ENCODE measurements around the gene PDZRN3.

PDZRN3 gene

GRCh38 chr3:73409138-73409763, 215.5 kb downstream of the PDZRN3 start:
- no peak for DNase-seq

GRCh38 chr3:73408634-73409033, 216.1 kb downstream of the PDZRN3 start:
- DNase-seq = no peak

DNA sequence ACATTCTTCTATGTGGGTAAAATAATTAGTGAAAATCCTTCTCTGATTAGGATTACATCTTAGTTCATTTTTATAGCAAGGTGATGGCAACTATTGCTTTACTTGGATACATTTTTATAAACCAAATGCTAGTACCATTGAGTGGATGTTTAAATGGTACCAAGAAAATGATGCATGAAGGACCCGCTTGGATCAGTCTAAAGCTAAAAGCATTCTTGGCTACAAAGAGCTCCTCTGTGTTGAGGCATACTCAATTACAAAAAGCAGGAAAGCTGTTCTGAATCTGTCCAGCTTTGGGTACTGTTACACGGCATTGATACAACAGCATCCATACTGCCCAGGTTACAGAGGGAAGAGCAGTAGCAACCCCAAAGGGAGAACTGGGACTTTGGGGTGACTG, 217.2 kb downstream of the PDZRN3 start:
- no peak for DNase-seq

GRCh38 chr3:73405853-73406252, 218.9 kb downstream of the PDZRN3 start:
- no peak for DNase-seq

GRCh38 chr3:73405000-73405399, 219.7 kb downstream of the PDZRN3 start:
- no peak for DNase-seq

- no peak for DNase-seq
Observed at GRCh38 chr3:73404435-73404834, 220.3 kb downstream of the PDZRN3 start.

DNA sequence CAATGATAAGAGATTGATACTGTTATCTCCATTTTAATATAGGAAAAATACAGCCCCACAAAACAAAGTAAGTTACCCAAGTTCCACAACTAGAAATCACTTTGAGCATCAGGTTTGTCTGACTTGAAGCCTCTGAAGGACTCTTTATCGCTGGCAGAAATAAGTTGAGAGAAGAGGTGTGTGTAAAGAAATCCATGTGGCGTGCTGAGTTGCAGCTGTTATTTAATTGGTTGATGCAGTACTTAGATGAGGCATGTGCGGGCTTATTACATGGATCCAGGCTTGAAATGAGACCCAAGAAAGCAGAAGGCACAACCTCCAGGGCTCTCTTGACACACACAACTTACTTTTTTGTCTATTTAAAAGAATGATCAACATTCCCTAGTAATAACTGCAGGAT, 221.3 kb downstream of the PDZRN3 start:
- no peak for DNase-seq

DNA sequence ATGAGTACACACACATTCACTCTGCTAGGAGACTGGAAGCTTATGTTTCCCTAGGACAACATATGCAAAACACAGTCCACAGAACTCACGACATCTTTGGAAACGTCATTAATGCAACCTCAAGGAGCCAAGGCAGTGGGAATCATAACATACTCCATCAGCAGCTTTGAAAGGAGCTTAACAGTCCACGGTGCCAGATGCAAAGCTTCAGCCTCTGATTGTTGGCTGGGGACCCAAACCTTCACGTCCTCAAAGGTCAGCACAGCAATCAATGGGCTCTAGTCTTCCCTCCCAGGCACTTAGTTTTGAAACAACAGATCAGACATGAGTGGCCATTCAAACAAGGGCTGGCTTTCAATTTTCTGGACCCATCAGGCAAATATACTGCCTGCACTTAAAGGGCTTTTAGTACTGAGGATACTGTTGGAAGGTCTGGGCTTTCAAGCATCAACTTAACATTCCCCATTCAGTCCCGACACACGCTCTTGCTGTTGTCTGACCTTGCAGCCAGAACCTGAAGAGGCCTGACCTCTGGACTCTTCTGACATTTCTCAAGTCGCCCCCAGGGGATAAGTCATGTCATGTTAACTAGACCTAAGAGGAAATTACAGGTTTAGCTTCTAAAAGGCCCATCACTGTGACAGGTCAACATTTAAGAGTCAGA, 223.0 kb downstream of the PDZRN3 start:
- DNase-seq = no peak

- DNase-seq = no peak
Observed at GRCh38 chr3:73401059-73401458, 223.7 kb downstream of the PDZRN3 start.

GRCh38 chr3:73399666-73400253, 225.0 kb downstream of the PDZRN3 start:
- no peak for DNase-seq

GRCh38 chr3:73399106-73399505, 225.6 kb downstream of the PDZRN3 start:
- no peak for DNase-seq

- no peak for DNase-seq
Observed at GRCh38 chr3:73398084-73398483, 226.7 kb downstream of the PDZRN3 start.

DNA sequence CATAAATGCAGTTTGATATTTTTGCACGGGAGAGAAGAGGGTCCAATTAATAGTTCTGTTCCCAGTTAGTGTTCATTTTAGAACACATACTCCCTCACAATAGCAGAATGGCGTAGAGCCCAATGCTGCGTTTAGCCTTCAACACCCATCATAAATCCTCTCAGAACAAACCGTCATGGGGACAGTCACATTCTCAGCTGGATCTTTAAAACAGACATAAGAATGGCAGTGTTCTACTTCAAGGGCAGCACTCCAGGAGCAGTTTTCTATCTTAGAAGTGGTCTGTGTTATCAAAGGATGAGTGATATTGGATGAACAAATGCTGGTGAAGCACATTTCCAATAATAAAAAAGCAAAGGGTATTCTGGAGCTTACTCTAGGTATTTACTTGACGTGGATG, 230.5 kb downstream of the PDZRN3 start:
- no peak for DNase-seq

DNA sequence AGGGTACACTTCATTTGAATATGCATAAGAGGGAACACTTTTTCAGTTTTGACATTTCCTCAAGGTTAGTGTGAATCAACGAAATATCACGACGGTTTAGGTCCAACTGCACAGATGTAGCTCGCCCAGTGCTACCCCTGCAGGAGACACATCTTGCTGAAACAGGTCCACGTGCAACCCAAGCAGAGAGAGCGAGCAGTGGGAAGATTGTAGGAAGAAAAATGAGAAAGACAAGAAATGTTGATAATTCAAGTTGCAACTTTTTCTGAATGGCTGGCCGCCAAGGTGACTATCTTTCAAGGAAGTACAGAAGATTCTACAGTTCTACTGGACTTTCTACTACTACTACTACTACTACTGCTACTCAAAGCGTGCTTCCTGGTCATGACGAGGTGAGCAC, 231.7 kb downstream of the PDZRN3 start:
- no peak for DNase-seq

DNA sequence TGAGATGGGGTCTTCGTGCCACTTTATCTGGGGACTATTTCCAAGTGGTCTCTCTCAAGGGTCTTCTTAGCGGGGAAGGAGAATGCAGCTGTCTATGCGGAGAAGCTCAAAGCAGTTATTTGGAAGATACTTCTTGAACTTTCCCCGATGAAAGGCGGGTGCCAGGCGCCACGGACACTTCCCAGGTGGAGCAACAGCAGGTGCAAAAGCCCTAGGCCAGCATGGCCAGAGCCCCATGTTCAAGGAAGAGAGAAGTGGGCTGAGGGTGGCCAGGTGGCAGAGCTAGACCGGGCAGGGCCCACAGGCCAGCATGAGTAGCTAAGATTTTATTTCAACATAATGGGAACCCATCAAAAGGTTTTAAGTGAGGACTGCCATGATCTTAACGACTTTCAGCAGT, 232.8 kb downstream of the PDZRN3 start:
- no peak for DNase-seq

GRCh38 chr3:73389928-73390327, 234.8 kb downstream of the PDZRN3 start:
- DNase-seq = no peak

DNA sequence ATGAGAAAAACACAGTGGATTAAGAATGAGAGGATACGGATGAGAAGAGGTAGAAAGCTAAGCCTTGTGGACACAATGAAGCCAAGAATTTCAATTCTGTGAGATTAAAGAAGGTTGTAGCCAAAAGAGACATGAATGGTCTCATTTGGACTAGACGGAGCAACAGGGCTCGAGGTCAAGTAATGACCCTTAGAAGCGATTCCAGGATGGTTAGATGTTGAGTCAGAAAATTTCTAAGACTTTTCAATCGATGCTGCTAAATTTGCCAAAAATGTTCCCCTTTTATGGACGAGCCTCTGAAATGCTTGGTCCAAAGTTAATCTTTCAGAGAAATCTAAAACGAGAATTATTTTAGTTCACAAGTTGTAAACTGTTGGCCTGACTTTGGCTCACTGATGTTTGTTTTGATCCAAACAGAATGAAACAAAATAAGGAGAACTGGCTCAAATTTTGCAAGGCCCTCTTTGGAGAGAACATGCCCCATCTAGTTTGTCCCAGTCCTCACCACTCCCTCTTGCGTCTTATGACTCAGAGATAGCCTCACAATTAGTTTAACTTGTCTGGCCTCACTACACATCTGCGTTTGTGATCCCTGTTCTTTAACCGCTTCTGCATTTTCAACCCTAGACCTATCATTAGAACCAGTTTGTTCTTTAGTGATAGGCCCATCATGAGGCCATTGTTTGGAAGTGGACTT, 235.5 kb downstream of the PDZRN3 start:
- no peak for DNase-seq

DNA sequence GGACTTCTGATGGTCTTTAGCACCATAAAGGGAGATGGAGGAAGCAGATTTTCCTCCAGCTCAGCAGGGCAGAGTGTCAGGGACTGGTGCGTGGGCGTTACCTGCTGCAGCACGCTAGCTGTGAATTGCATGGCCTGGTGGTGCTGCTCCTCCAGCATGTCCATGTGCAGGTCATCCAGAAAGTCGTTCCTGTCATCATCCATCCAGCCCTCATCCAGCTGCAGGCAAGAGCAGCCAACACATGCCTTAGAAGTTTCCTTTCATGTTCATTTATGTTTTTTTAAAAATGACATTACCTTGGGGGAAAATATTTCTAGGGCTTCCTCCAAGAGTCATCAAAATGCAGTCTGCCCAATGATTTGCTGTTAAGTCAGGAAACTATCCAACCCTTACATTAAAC, 239.2 kb downstream of the PDZRN3 start:
- no peak for DNase-seq

- no peak for DNase-seq
Observed at GRCh38 chr3:73384091-73384906, 240.4 kb downstream of the PDZRN3 start.

- no peak for DNase-seq
Observed at GRCh38 chr3:73383470-73384049, 241.2 kb downstream of the PDZRN3 start.

DNA sequence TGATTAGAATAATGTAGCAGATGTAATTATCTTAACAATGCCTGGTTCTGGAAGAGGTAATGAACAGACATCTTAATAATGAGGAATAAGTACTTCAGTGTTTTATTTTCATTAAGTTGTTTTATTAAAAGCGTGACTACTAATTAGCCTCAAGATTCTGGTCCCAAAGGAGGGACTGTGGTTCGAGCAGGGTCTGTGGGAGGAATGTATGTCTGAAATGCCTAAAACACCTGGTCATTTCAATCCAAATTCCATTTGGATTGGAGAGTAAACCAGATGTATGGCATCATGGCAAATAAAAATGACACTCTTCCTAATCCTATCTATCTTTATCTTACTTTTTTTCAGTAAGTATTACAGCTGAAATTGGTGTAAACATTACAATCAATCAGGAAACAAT, 243.2 kb downstream of the PDZRN3 start:
- no peak for DNase-seq

GRCh38 chr3:73380735-73381532, 243.8 kb downstream of the PDZRN3 start:
- DNase-seq = no peak
